Smooth muscle cell (in vitro differentiated cells): ENCODE results near the gene KIR2DL1. TPM values are rescaled to one million over a fixed set of nuclear protein-coding genes. Genes with fewer than 3 reads are reported as not detected.

Experiments used
- DNase-seq: peaks from one replicate; lab custom pipeline; 2025; ENCODE audit not compliant: unreplicated experiment; lab: John Stamatoyannopoulos, UW
- H2AFZ ChIP-seq: fragments of 200-600 bp; sonication (generic); 2 replicates; pipeline ENCODE4 v1.6.0; 2016; ENCODE audit warnings: antibody characterized with exemption, low read depth, mild to moderate bottlenecking
- H3F3A ChIP-seq: fragments of 200-600 bp; sonication (generic); 2 replicates; pipeline ENCODE4 v1.6.0; 2017; ENCODE audit warnings: antibody characterized with exemption, low read depth
- H3K27ac ChIP-seq: fragments of 200-600 bp; sonication (generic); 2 replicates; pipeline ENCODE4 v1.5.1; 2016; ENCODE audit warnings: low read depth, mild to moderate bottlenecking
- H3K27me3 ChIP-seq: fragments of 200-600 bp; sonication (generic); 2 replicates; pipeline ENCODE4 v1.6.1; 2016; ENCODE audit warnings: low read depth, mild to moderate bottlenecking
- H3K36me3 ChIP-seq: fragments of 200-600 bp; sonication (generic); 2 replicates; pipeline ENCODE4 v1.5.1; 2016; ENCODE audit warnings: low read depth
- H3K4me1 ChIP-seq: fragments of 200-600 bp; sonication (generic); 2 replicates; pipeline ENCODE4 v1.5.1; 2016; ENCODE audit warnings: low read depth
- H3K4me2 ChIP-seq: fragments of 200-600 bp; sonication (generic); 2 replicates; pipeline ENCODE4 v1.6.0; 2016; ENCODE audit warnings: mild to moderate bottlenecking
- H3K4me3 ChIP-seq: fragments of 200-600 bp; sonication (generic); 2 replicates; pipeline ENCODE4 v1.5.1; 2016; ENCODE audit warnings: mild to moderate bottlenecking
- H3K79me2 ChIP-seq: fragments of 200-600 bp; sonication (generic); 2 replicates; pipeline ENCODE4 v1.6.0; 2016; ENCODE audit warnings: low read depth, mild to moderate bottlenecking
- H3K9ac ChIP-seq: fragments of 200-600 bp; sonication (generic); 2 replicates; pipeline ENCODE4 v1.6.0; 2016; ENCODE audit warnings: low read depth
- H3K9me3 ChIP-seq: fragments of 200-600 bp; sonication (generic); replicated peaks from 2 replicates; pipeline ENCODE4 v1.5.1; 2016; ENCODE audit warnings: low read depth
- H4K20me1 ChIP-seq: fragments of 200-600 bp; sonication (generic); 2 replicates; pipeline ENCODE4 v1.6.0; 2016; ENCODE audit warnings: low read depth
- WGBS: methylation state at CpG from one replicate; pipeline ENCODE4 v1.1.7; 2016; ENCODE audit warnings: low lambda C conversion rate; 5-methylcytosine and 5-hydroxymethylcytosine counted together
- polyA plus RNA-seq: library from polyadenylated mRNA; unstranded; fragments of >200 nt; fragmentation: Nextera tagmentation; extraction: Ambion mirVana; gene quantifications from 2 replicates; pipeline ENCODE4 v1.2.1, GENCODE V29; 2016
- total RNA-seq: library from RNA; depleted of rRNA; stranded (reverse); fragments of >200 nt; gene quantifications from 2 replicates; pipeline ENCODE4 v1.2.3, GENCODE V29; 2014
- TF ChIP-seq, protein P1 (sequence below): fragments of 200-600 bp; sonication (generic); IDR thresholded peaks from 2 replicates; pipeline ENCODE4 v1.5.1; 2017; ENCODE audit warnings: borderline replicate concordance, mild to moderate bottlenecking, antibody characterized with exemption; ENCODE audit not compliant: insufficient read depth, poor library complexity, severe bottlenecking

KIR2DL1 gene
- total and polyA plus RNA-seq, 2 experiments from 2014 or later = not detected

DNA sequence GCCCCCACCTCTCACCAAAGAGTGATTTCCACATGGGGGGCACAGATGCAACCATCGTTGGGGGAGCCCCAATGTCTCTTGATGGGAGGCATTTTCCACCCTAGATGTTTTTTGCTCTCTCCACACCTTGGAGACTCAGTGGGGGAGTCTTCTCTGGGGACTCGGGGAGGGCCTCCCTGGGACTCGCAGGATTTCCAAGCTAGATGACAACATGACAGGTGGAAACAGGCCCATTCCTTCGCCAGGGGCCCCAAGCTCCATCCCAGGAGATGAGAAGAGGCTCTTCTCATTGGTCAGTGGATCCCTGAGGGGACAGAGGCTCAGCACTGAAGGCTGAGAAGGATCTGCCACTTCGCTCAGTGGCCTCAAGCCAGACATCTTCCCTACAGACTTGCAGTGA lies 21.1 kb downstream of the KIR2DL1 start:
- H3K36me3 ChIP-seq = no peaks in the 10 kb centered on the region
- no peaks in the 10 kb centered on the region for H4K20me1 ChIP-seq
- no peak for DNase-seq
- H3K27me3 ChIP-seq = no peaks in the 10 kb centered on the region
- no peak overlapping the region for H3K27ac ChIP-seq
- no peak overlapping the region for H2AFZ ChIP-seq
- H3F3A ChIP-seq = no peaks in the 10 kb centered on the region
- H3K9me3 ChIP-seq = no peaks in the 10 kb centered on the region
- TF ChIP-seq, protein P1, sequence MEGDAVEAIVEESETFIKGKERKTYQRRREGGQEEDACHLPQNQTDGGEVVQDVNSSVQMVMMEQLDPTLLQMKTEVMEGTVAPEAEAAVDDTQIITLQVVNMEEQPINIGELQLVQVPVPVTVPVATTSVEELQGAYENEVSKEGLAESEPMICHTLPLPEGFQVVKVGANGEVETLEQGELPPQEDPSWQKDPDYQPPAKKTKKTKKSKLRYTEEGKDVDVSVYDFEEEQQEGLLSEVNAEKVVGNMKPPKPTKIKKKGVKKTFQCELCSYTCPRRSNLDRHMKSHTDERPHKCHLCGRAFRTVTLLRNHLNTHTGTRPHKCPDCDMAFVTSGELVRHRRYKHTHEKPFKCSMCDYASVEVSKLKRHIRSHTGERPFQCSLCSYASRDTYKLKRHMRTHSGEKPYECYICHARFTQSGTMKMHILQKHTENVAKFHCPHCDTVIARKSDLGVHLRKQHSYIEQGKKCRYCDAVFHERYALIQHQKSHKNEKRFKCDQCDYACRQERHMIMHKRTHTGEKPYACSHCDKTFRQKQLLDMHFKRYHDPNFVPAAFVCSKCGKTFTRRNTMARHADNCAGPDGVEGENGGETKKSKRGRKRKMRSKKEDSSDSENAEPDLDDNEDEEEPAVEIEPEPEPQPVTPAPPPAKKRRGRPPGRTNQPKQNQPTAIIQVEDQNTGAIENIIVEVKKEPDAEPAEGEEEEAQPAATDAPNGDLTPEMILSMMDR = no peak
- H3K4me3 ChIP-seq = no peak overlapping the region
- H3K4me2 ChIP-seq = no peak overlapping the region
- H3K9ac ChIP-seq = no peak overlapping the region
- no peaks in the 10 kb centered on the region for H3K79me2 ChIP-seq
- WGBS = 51% methylated on average over 5 of the region's 5 CpGs
- no peaks in the 10 kb centered on the region for H3K4me1 ChIP-seq

DNA sequence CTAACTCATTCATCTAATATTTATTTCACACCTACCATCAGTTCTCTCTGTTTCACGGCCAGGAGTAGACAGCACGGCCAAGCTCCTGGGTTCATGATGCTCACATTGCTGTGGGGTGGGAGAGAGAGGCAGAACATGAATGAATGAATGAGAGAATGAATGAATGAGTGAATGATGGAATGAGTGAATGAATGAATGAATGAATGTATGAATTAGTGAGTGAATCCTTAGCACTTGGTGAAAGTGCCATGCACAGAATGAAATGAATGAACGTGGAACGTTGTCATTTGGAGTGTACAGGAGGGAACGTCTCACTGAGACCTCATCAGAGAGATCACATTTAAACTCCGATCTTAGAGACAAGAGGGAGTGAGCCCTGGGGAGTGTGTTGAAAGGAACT lies 21.9 kb downstream of the KIR2DL1 start:
- 74% methylated on average over 6 of the region's 6 CpGs for WGBS
- Histone ChIP-seq H3K4me2 (no peak overlapping the region), H3K4me1 (no peaks in the 10 kb centered on the region), H3K4me3 (no peak overlapping the region), H3K36me3 (no peaks in the 10 kb centered on the region), H3K27me3 (no peaks in the 10 kb centered on the region), H3K9me3 (peaks cover 6% of the 10 kb centered on the region), H3K27ac (no peak overlapping the region), H4K20me1 (no peaks in the 10 kb centered on the region), H2AFZ (no peak overlapping the region), H3K79me2 (no peaks in the 10 kb centered on the region), H3F3A (no peaks in the 10 kb centered on the region), H3K9ac (no peak overlapping the region)
- DNase-seq = no peak
- TF ChIP-seq, protein P1 = no peak

GRCh38 chr19:54792814-54793213 lies 23.2 kb downstream of the KIR2DL1 start:
- Histone ChIP-seq H3K9me3 (peaks cover 6% of the 10 kb centered on the region), H3K27me3 (no peaks in the 10 kb centered on the region), H2AFZ (no peak overlapping the region), H3K79me2 (no peaks in the 10 kb centered on the region), H3K4me3 (no peak overlapping the region), H3K4me1 (no peaks in the 10 kb centered on the region), H4K20me1 (no peaks in the 10 kb centered on the region), H3K4me2 (no peak overlapping the region), H3F3A (no peaks in the 10 kb centered on the region), H3K9ac (no peak overlapping the region), H3K27ac (no peak overlapping the region), H3K36me3 (no peaks in the 10 kb centered on the region)
- TF ChIP-seq, protein P1 = no peak
- DNase-seq = no peak
- 70% methylated on average over 8 of the region's 8 CpGs for WGBS

DNA sequence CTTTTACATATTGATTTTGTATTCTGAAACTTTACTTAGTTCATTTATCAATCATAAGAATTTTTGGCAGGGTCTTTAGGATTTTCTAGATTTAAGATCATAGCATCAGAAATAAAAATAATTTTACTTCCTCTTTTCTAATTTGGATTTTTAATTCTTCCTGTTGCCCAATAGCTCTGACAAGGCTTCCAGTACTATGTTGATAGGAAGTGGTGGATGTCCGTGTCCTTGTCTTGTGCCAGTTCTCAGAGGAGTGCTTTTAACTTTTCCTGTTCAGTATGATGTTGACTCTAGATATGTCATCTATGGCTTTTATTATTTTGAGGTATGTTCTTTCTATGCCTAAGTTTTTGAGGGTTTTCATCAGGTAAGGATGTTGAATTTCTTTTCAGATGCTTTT lies 26.2 kb downstream of the KIR2DL1 start:
- WGBS = 56% methylated on average over 1 of the region's 1 CpG
- H3K36me3 ChIP-seq = no peaks in the 10 kb centered on the region
- H3F3A ChIP-seq = no peaks in the 10 kb centered on the region
- H3K27me3 ChIP-seq = no peaks in the 10 kb centered on the region
- H3K4me3 ChIP-seq = no peak overlapping the region
- H3K79me2 ChIP-seq = no peaks in the 10 kb centered on the region
- no peaks in the 10 kb centered on the region for H4K20me1 ChIP-seq
- H3K4me2 ChIP-seq = no peak overlapping the region
- no peak overlapping the region for H3K27ac ChIP-seq
- TF ChIP-seq, protein P1 = no peak
- H3K4me1 ChIP-seq = no peaks in the 10 kb centered on the region
- H2AFZ ChIP-seq = no peak overlapping the region
- H3K9me3 ChIP-seq = peaks cover 6% of the 10 kb centered on the region
- no peak for DNase-seq
- no peak overlapping the region for H3K9ac ChIP-seq
